H9 (cell line): Measurements from ENCODE around the gene EGFL8. TPM values are rescaled to one million over a fixed set of nuclear protein-coding genes. Genes with fewer than 3 reads are reported as not detected.
A peak's percentile ranks its signal among the peaks of the same experiment; 100 is the strongest.

Experiments used
- DNase-seq: peaks from one replicate; pipeline ENCODE4 v3.0.0-alpha.2; 2017
- H2AFZ ChIP-seq: one replicate; pipeline ENCODE4 v1.6.1; 2013; ENCODE audit warnings: mild to moderate bottlenecking, low read length, control low read depth, moderate library complexity
- H2AK5ac ChIP-seq: 2 replicates; pipeline ENCODE4 v1.6.1; 2013; ENCODE audit warnings: low read length, control low read depth, mixed read lengths; ENCODE audit not compliant: insufficient read length
- H2BK120ac ChIP-seq: one replicate; pipeline ENCODE4 v1.6.1; 2013; ENCODE audit warnings: low read depth, mild to moderate bottlenecking, low read length, control low read depth, inconsistent platforms; ENCODE audit not compliant: poor library complexity, severe bottlenecking
- H2BK12ac ChIP-seq: 2 replicates; pipeline ENCODE4 v1.6.1; 2013; ENCODE audit warnings: low read length, control low read depth, mixed read lengths, low read depth; ENCODE audit not compliant: insufficient read length
- H2BK15ac ChIP-seq: 2 replicates; pipeline ENCODE4 v1.6.1; 2013; ENCODE audit warnings: low read depth, low read length, control low read depth
- H2BK20ac ChIP-seq: one replicate; pipeline ENCODE4 v1.6.1; 2013; ENCODE audit warnings: low read depth, mild to moderate bottlenecking, low read length, control low read depth, inconsistent platforms; ENCODE audit not compliant: poor library complexity, severe bottlenecking
- H2BK5ac ChIP-seq: 2 replicates; pipeline ENCODE4 v1.6.1; 2013; ENCODE audit warnings: low read length, control low read depth, mixed read lengths; ENCODE audit not compliant: insufficient read length
- H3K14ac ChIP-seq: 2 replicates; pipeline ENCODE4 v1.6.1; 2013; ENCODE audit warnings: low read length, control low read depth; ENCODE audit not compliant: insufficient read depth
- H3K18ac ChIP-seq: 2 replicates; pipeline ENCODE4 v1.6.1; 2013; ENCODE audit warnings: low read depth, mild to moderate bottlenecking, mixed read lengths, low read length, control low read depth; ENCODE audit not compliant: insufficient read length
- H3K23ac ChIP-seq: 2 replicates; pipeline ENCODE4 v1.6.1; 2013; ENCODE audit warnings: low read length, control low read depth, mixed read lengths, low read depth; ENCODE audit not compliant: insufficient read length
- H3K23me2 ChIP-seq: 2 replicates; pipeline ENCODE4 v1.6.1; 2013; ENCODE audit warnings: low read depth, mild to moderate bottlenecking, mixed read lengths, low read length, control low read depth; ENCODE audit not compliant: insufficient read length, poor library complexity, severe bottlenecking
- H3K27ac ChIP-seq: 2 replicates; pipeline ENCODE4 v1.5.1; 2013; ENCODE audit warnings: low read length, control low read depth, mixed read lengths, low read depth; ENCODE audit not compliant: insufficient read length
- H3K27me3 ChIP-seq: 2 replicates; pipeline ENCODE4 v1.6.1; 2013; ENCODE audit warnings: low read length, control low read depth, inconsistent platforms; ENCODE audit not compliant: insufficient read depth
- H3K4ac ChIP-seq: 2 replicates; pipeline ENCODE4 v1.6.1; 2013; ENCODE audit warnings: low read depth, mild to moderate bottlenecking, control low read depth, inconsistent platforms, low read length, moderate library complexity
- H3K4me1 ChIP-seq: 2 replicates; pipeline ENCODE4 v1.6.1; 2013; ENCODE audit warnings: low read length, control low read depth, inconsistent platforms; ENCODE audit not compliant: insufficient read depth
- H3K4me2 ChIP-seq: 2 replicates; pipeline ENCODE4 v1.6.1; 2013; ENCODE audit warnings: low read length, control low read depth, mixed read lengths; ENCODE audit not compliant: insufficient read length, insufficient read depth
- H3K56ac ChIP-seq: 2 replicates; pipeline ENCODE4 v1.6.1; 2013; ENCODE audit warnings: low read depth, mild to moderate bottlenecking, mixed read lengths, low read length, control low read depth; ENCODE audit not compliant: insufficient read length
- H3K79me1 ChIP-seq: 2 replicates; pipeline ENCODE4 v1.6.1; 2013; ENCODE audit warnings: low read depth, mild to moderate bottlenecking, moderate library complexity, low read length, control low read depth, inconsistent platforms; ENCODE audit not compliant: insufficient read depth, poor library complexity, severe bottlenecking
- H3K79me2 ChIP-seq: 2 replicates; pipeline ENCODE4 v1.6.1; 2013; ENCODE audit warnings: low read length, control low read depth, inconsistent platforms; ENCODE audit not compliant: insufficient read depth
- H3K9ac ChIP-seq: 2 replicates; pipeline ENCODE4 v1.6.1; 2013; ENCODE audit warnings: low read length, control low read depth, mixed read lengths; ENCODE audit not compliant: insufficient read length; ENCODE audit errors: extremely low read depth
- H3K9me3 ChIP-seq: one replicate; pipeline ENCODE4 v1.6.1; 2013; ENCODE audit warnings: low read depth, low read length, inconsistent platforms; ENCODE audit not compliant: control insufficient read depth
- H3T11ph ChIP-seq: one replicate; pipeline ENCODE4 v1.6.1; 2013; ENCODE audit warnings: mild to moderate bottlenecking, low read length, control low read depth, inconsistent platforms
- H4K20me1 ChIP-seq: one replicate; pipeline ENCODE4 v1.6.1; 2013; ENCODE audit not compliant: control insufficient read depth, insufficient read length, insufficient read depth
- H4K5ac ChIP-seq: 2 replicates; pipeline ENCODE4 v1.6.1; 2013; ENCODE audit warnings: low read depth, mild to moderate bottlenecking, mixed read lengths, low read length, control low read depth; ENCODE audit not compliant: insufficient read length
- H4K8ac ChIP-seq: replicated peaks from 2 replicates; pipeline ENCODE4 v1.6.1; 2013; ENCODE audit warnings: low read length, control low read depth, mixed read lengths, low read depth; ENCODE audit not compliant: insufficient read length
- H4K91ac ChIP-seq: 2 replicates; pipeline ENCODE4 v1.6.1; 2013; ENCODE audit warnings: low read depth, mild to moderate bottlenecking, moderate library complexity, mixed read lengths, low read length, control low read depth; ENCODE audit not compliant: insufficient read length
- H3K27ac Mint-ChIP-seq, 3 experiments: 2 replicates in 2 of 3; 3 replicates in 1 of 3; pipeline ENCODE4 v1.8.0; 2020 to 2021; ENCODE audit warnings: mixed read lengths in 3 of 3, mild to moderate bottlenecking in 1 of 3, moderate library complexity in 1 of 3
- H3K27me3 Mint-ChIP-seq: 2 replicates; pipeline ENCODE4 v1.8.0; 2021; ENCODE audit warnings: low read depth, mild to moderate bottlenecking, moderate library complexity, mixed read lengths
- H3K36me3 Mint-ChIP-seq, 3 experiments: 2 replicates in 2 of 3; 3 replicates in 1 of 3; pipeline ENCODE4 v1.8.0; 2020 to 2021; ENCODE audit warnings: low read depth in 3 of 3, mixed read lengths in 3 of 3; ENCODE audit not compliant: insufficient read depth in 1 of 3
- H3K4me1 Mint-ChIP-seq, 2 experiments: 2 replicates each; pipeline ENCODE4 v1.8.0; 2020; ENCODE audit warnings: mixed read lengths in 2 of 2
- H3K4me3 Mint-ChIP-seq, 2 experiments: 2 replicates in 1 of 2; 3 replicates in 1 of 2; pipeline ENCODE4 v1.8.0; 2020 to 2021; ENCODE audit warnings: mild to moderate bottlenecking in 2 of 2, mixed read lengths in 2 of 2, moderate library complexity in 1 of 2
- H3K9me3 Mint-ChIP-seq, 2 experiments: 2 replicates in 1 of 2; 3 replicates in 1 of 2; pipeline ENCODE4 v1.8.0; 2020; ENCODE audit warnings: mild to moderate bottlenecking in 2 of 2, mixed read lengths in 2 of 2, moderate library complexity in 1 of 2
- CTCF ChIP-seq: fragments of 200-600 bp; sonication (generic); conservative IDR thresholded peaks from 3 replicates; pipeline ENCODE4 v1.8.0; 2021; ENCODE audit warnings: antibody characterized with exemption, mild to moderate bottlenecking
- WGBS: extraction: QIAGEN DNeasy Blood & Tissue Kit; methylation state at CpG from one replicate; pipeline ENCODE4 v1.1.7; 2013; ENCODE audit warnings: missing lambda C conversion rate, low lambda C conversion rate, mixed read lengths; ENCODE audit not compliant: insufficient read length; ENCODE audit errors: extremely low coverage; 5-methylcytosine and 5-hydroxymethylcytosine counted together
- total RNA-seq: library from RNA; stranded (reverse); gene quantifications from 2 replicates; pipeline ENCODE4 v1.2.1, GENCODE V29; 2021

EGFL8 gene
- total RNA-seq, 1 experiment from 2014 or later = 27.2 TPM

- DNase-seq = no peak
- Histone ChIP-seq H3K56ac (no peak overlapping the region), H2AK5ac (no peak overlapping the region), H2BK20ac (no peak overlapping the region), H2AFZ (no peak overlapping the region), H2BK5ac (no peak overlapping the region), H3K79me2 (no peaks in the 10 kb centered on the region), H3K9me3 (no peaks in the 10 kb centered on the region), H3K4ac (no peak overlapping the region), H2BK15ac (no peak overlapping the region), H3K14ac (no peak overlapping the region), H3K9ac (no peak overlapping the region), H3T11ph (no peak overlapping the region), H4K20me1 (no peaks in the 10 kb centered on the region), H2BK120ac (no peak overlapping the region), H2BK12ac (no peak overlapping the region), H4K8ac (no peak overlapping the region), H3K23ac (no peak overlapping the region), H3K4me2 (no peak overlapping the region), H3K27me3 (no peaks in the 10 kb centered on the region), H3K4me1 (no peaks in the 10 kb centered on the region; the same call in 1 of the 2 replicates), H4K5ac (no peak overlapping the region), H3K79me1 (no peaks in the 10 kb centered on the region), H3K27ac (no peak overlapping the region), H3K23me2 (no peaks in the 10 kb centered on the region), H3K18ac (no peak overlapping the region), H4K91ac (no peak overlapping the region)
- peaks cover 3 to 4% of the 10 kb centered on the region in 2 experiments for H3K4me1 Mint-ChIP-seq
- WGBS = no CpG with 5 or more reads among the region's 8 CpGs
- peaks cover 2% of the 10 kb centered on the region for H3K27me3 Mint-ChIP-seq
- H3K36me3 Mint-ChIP-seq = peaks cover 2 to 42% (median 39%) of the 10 kb centered on the region in 3 experiments; a peak in 5 of 7 replicates
- no peak overlapping the region for H3K4me3 Mint-ChIP-seq
- H3K9me3 Mint-ChIP-seq = no peaks in the 10 kb centered on the region; a peak in 1 of 5 replicates
- peak overlapping the region in 2 of 3 experiments; percentile 86 to 91; a peak in 3 of 7 replicates for H3K27ac Mint-ChIP-seq
- TF ChIP-seq CTCF = no peak
These were observed 49.6 kb upstream of the EGFL8 start for GRCh38 chr6:32114796-32115195.
